ENCODE data around the gene TRDN. TPM values are rescaled to one million over a fixed set of nuclear protein-coding genes. Genes with fewer than 3 reads are reported as not detected.

Gene TRDN
- total RNA-seq, 1 donor from 2014 or later, result not detected

GRCh38 chr6:123383718-123384117 is 253.0 kb downstream of the TRDN start:
- no peaks in the 10 kb centered on the region for H3K36me3 Mint-ChIP-seq (ENCODE audit: low read depth)
- no peaks in the 10 kb centered on the region for H3K27me3 Mint-ChIP-seq (ENCODE audit: low read depth)
- H3K27ac Mint-ChIP-seq (ENCODE audit: unreplicated experiment), result no peak overlapping the region
- peaks cover 4% of the 10 kb centered on the region for H3K4me1 Mint-ChIP-seq
- no peak overlapping the region for H3K4me3 Mint-ChIP-seq
- no peak for DNase-seq (ENCODE audit: low read depth, low spot score)
- H3K9me3 Mint-ChIP-seq, result no peaks in the 10 kb centered on the region
- TF ChIP-seq, protein P1, sequence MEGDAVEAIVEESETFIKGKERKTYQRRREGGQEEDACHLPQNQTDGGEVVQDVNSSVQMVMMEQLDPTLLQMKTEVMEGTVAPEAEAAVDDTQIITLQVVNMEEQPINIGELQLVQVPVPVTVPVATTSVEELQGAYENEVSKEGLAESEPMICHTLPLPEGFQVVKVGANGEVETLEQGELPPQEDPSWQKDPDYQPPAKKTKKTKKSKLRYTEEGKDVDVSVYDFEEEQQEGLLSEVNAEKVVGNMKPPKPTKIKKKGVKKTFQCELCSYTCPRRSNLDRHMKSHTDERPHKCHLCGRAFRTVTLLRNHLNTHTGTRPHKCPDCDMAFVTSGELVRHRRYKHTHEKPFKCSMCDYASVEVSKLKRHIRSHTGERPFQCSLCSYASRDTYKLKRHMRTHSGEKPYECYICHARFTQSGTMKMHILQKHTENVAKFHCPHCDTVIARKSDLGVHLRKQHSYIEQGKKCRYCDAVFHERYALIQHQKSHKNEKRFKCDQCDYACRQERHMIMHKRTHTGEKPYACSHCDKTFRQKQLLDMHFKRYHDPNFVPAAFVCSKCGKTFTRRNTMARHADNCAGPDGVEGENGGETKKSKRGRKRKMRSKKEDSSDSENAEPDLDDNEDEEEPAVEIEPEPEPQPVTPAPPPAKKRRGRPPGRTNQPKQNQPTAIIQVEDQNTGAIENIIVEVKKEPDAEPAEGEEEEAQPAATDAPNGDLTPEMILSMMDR (conservative IDR thresholded peaks at IDR 0.05), result no peak

- Mint-ChIP-seq H3K4me3 (no peak overlapping the region), H3K36me3 (ENCODE audit: low read depth) (no peaks in the 10 kb centered on the region), H3K4me1 (peaks cover 4% of the 10 kb centered on the region), H3K9me3 (no peaks in the 10 kb centered on the region), H3K27ac (ENCODE audit: unreplicated experiment) (no peak overlapping the region), H3K27me3 (ENCODE audit: low read depth) (no peaks in the 10 kb centered on the region)
- TF ChIP-seq, protein P1 (conservative IDR thresholded peaks at IDR 0.05), result peak; percentile 60
- DNase-seq (ENCODE audit: low read depth, low spot score), result peak; percentile 4
Measured at GRCh38 chr6:123380257-123380656, 256.5 kb downstream of the TRDN start.

DNA sequence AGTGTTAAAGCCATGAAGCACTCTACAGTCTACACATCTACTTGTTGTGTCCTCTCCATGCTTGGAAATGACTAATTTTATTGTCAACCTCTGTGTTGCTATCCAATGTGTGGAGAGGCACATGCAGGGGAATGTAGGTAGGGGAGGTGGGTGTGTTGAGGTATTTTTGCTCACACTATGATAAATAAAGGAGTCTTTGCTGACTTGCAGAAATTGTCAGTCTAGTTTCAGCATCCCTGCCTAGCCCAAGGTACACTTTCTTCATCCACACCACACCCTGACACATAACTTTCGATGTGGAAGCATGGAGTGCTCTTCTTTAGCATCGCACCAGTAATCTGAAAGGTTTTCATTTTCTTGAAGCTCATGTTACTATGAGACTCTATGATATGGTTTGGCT is 264.0 kb downstream of the TRDN start:
- Mint-ChIP-seq H3K36me3 (ENCODE audit: low read depth) (no peaks in the 10 kb centered on the region), H3K27me3 (ENCODE audit: low read depth) (no peaks in the 10 kb centered on the region), H3K4me1 (no peaks in the 10 kb centered on the region), H3K4me3 (no peak overlapping the region), H3K9me3 (peaks cover 2% of the 10 kb centered on the region), H3K27ac (ENCODE audit: unreplicated experiment) (no peak overlapping the region)
- no peak for DNase-seq (ENCODE audit: low read depth, low spot score)
- TF ChIP-seq, protein P1 (conservative IDR thresholded peaks at IDR 0.05), result no peak

DNA sequence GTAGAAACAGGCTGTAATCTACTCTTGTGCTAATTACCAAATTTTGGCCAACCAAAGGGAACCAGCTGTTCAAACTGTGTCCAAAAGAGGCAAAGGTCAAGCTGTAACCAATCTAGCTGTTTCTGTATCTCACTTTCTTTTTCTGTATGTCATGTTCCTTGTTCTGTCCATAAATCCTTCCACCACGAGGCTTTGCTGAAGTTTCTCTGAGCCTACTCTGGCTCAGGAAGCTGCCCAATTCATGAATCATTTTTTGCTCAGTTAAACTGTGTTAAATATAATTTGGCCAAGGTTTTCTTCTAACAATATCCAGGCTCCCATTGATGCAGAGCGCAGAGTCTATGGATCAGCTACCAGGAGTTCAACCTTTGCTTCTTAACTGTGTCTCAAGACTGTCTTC is 272.8 kb downstream of the TRDN start:
- DNase-seq (ENCODE audit: low read depth, low spot score), result no peak
- Mint-ChIP-seq H3K9me3 (peaks cover 4% of the 10 kb centered on the region), H3K27me3 (ENCODE audit: low read depth) (no peaks in the 10 kb centered on the region), H3K4me3 (no peak overlapping the region), H3K27ac (ENCODE audit: unreplicated experiment) (no peak overlapping the region), H3K36me3 (ENCODE audit: low read depth) (no peaks in the 10 kb centered on the region), H3K4me1 (no peaks in the 10 kb centered on the region)
- TF ChIP-seq, protein P1 (conservative IDR thresholded peaks at IDR 0.05), result no peak

- Mint-ChIP-seq H3K27me3 (ENCODE audit: low read depth) (peaks cover 6% of the 10 kb centered on the region), H3K27ac (ENCODE audit: unreplicated experiment) (no peak overlapping the region), H3K4me1 (no peaks in the 10 kb centered on the region), H3K9me3 (peaks cover 4% of the 10 kb centered on the region), H3K36me3 (ENCODE audit: low read depth) (no peaks in the 10 kb centered on the region), H3K4me3 (no peak overlapping the region)
- TF ChIP-seq, protein P1 (conservative IDR thresholded peaks at IDR 0.05), result no peak
- DNase-seq (ENCODE audit: low read depth, low spot score), result no peak
Measured at GRCh38 chr6:123360359-123360758, 276.4 kb downstream of the TRDN start.

- Mint-ChIP-seq H3K36me3 (ENCODE audit: low read depth) (no peaks in the 10 kb centered on the region), H3K4me3 (no peak overlapping the region), H3K27ac (ENCODE audit: unreplicated experiment) (no peak overlapping the region), H3K4me1 (no peaks in the 10 kb centered on the region), H3K27me3 (ENCODE audit: low read depth) (peaks cover 35% of the 10 kb centered on the region), H3K9me3 (no peaks in the 10 kb centered on the region)
- TF ChIP-seq, protein P1 (conservative IDR thresholded peaks at IDR 0.05), result no peak
- DNase-seq (ENCODE audit: low read depth, low spot score), result no peak
Measured at GRCh38 chr6:123352705-123353104, 284.0 kb downstream of the TRDN start.

Measured in neural crest cell (in vitro differentiated cells).